HL-60 (cell line): ENCODE results near the gene IRF3.

ENCODE experiments used
- DNase-seq, 2 experiments: peaks; one replicate each; pipeline ENCODE4 v3.0.0-alpha.2; 2010 to 2020; ENCODE audit warnings: low read depth in 1 of 2, low spot score in 1 of 2
- H3K27ac ChIP-seq: fragments of 250-450 bp; sonication (Bioruptor Pico); replicated peaks from 2 replicates; pipeline ENCODE4 v1.5.1; 2020; ENCODE audit warnings: mild to moderate bottlenecking, moderate library complexity
- H3K27me3 ChIP-seq: fragments of 250-450 bp; sonication (Bioruptor Pico); 2 replicates; pipeline ENCODE4 v1.5.1; 2021; ENCODE audit warnings: mild to moderate bottlenecking, moderate library complexity; ENCODE audit not compliant: insufficient read depth, poor library complexity, severe bottlenecking
- H3K4me3 ChIP-seq: replicated peaks from 2 replicates; pipeline ENCODE4 v1.5.1; 2011; ENCODE audit warnings: mild to moderate bottlenecking, control low read depth, low read length; ENCODE audit not compliant: insufficient read depth
- GABPA ChIP-seq: IDR thresholded peaks from 2 replicates; pipeline ENCODE4 v1.6.1; 2012; ENCODE audit warnings: low read depth
- POLR2AphosphoS5 ChIP-seq: IDR thresholded peaks from 2 replicates; pipeline ENCODE4 v1.6.1; 2012; ENCODE audit warnings: low read depth
- SPI1 ChIP-seq: IDR thresholded peaks from 2 replicates; pipeline ENCODE4 v1.6.1; 2012; ENCODE audit warnings: low read depth, mild to moderate bottlenecking, borderline replicate concordance
- TF ChIP-seq, protein P1 (sequence below): IDR thresholded peaks from 2 replicates; pipeline ENCODE4 v1.6.1; 2012; ENCODE audit warnings: low read depth; ENCODE audit not compliant: insufficient replicate concordance
- TF ChIP-seq, protein P2 (sequence below): IDR thresholded peaks from one replicate; pipeline ENCODE4 v1.5.1; 2011; ENCODE audit warnings: low read length, control low read depth, inconsistent platforms; ENCODE audit not compliant: insufficient read depth

Gene IRF3

DNA sequence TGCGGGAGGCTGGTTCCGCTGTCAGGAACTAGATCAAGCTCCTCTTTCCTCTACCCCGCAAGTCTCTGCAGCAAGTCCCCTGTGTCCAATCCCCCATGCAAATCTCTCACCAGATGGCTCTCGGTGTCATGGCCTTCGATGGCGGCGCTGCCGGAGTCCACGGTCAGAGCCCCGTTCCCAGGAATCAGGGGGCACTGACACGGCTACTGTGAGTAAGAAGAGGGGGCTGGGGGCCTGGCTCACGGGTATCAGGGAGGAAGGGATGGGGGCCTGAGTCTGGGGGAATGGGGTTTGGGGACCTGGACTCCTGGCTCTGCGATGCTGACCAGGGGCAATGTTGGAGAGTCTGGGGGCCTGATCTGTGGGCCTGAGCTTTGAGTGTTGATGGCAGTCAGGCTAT lies 19.7 kb downstream of the IRF3 start:
- DNase-seq: no peak
- Histone ChIP-seq H3K27ac (no peak overlapping the region), H3K4me3 (no peak overlapping the region), H3K27me3 (no peaks in the 10 kb centered on the region)
- TF ChIP-seq, protein P1, sequence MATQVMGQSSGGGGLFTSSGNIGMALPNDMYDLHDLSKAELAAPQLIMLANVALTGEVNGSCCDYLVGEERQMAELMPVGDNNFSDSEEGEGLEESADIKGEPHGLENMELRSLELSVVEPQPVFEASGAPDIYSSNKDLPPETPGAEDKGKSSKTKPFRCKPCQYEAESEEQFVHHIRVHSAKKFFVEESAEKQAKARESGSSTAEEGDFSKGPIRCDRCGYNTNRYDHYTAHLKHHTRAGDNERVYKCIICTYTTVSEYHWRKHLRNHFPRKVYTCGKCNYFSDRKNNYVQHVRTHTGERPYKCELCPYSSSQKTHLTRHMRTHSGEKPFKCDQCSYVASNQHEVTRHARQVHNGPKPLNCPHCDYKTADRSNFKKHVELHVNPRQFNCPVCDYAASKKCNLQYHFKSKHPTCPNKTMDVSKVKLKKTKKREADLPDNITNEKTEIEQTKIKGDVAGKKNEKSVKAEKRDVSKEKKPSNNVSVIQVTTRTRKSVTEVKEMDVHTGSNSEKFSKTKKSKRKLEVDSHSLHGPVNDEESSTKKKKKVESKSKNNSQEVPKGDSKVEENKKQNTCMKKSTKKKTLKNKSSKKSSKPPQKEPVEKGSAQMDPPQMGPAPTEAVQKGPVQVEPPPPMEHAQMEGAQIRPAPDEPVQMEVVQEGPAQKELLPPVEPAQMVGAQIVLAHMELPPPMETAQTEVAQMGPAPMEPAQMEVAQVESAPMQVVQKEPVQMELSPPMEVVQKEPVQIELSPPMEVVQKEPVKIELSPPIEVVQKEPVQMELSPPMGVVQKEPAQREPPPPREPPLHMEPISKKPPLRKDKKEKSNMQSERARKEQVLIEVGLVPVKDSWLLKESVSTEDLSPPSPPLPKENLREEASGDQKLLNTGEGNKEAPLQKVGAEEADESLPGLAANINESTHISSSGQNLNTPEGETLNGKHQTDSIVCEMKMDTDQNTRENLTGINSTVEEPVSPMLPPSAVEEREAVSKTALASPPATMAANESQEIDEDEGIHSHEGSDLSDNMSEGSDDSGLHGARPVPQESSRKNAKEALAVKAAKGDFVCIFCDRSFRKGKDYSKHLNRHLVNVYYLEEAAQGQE: no peak
- TF ChIP-seq GABPA: no peak

DNA sequence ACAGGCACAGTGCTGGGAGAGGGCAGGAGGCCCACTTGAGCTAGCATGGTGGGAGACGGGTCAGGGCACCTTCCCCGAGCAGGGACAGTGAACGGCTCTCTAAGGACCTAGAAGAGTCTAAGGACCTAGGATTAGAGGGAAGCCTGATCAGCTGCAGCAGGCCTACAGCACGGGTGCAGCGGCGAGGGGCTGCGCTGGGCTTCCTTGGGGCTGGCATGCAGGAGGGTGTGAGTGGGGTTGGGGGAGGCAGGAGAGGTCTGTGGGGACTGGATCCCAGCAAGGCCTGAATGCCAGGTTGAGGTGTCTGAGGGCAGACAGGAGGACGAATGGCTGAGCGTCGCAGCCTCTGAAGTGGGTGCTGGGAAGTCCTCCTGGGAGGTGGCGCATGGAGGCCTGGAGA lies 20.1 kb downstream of the IRF3 start:
- no peak overlapping the region for H3K27ac ChIP-seq
- DNase-seq: no peak
- no peak overlapping the region for H3K4me3 ChIP-seq
- TF ChIP-seq, protein P1: no peak
- TF ChIP-seq SPI1 (no peak), GABPA (no peak), POLR2AphosphoS5 (no peak)
- TF ChIP-seq, protein P2, sequence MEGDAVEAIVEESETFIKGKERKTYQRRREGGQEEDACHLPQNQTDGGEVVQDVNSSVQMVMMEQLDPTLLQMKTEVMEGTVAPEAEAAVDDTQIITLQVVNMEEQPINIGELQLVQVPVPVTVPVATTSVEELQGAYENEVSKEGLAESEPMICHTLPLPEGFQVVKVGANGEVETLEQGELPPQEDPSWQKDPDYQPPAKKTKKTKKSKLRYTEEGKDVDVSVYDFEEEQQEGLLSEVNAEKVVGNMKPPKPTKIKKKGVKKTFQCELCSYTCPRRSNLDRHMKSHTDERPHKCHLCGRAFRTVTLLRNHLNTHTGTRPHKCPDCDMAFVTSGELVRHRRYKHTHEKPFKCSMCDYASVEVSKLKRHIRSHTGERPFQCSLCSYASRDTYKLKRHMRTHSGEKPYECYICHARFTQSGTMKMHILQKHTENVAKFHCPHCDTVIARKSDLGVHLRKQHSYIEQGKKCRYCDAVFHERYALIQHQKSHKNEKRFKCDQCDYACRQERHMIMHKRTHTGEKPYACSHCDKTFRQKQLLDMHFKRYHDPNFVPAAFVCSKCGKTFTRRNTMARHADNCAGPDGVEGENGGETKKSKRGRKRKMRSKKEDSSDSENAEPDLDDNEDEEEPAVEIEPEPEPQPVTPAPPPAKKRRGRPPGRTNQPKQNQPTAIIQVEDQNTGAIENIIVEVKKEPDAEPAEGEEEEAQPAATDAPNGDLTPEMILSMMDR: no peak
- H3K27me3 ChIP-seq: no peaks in the 10 kb centered on the region

DNA sequence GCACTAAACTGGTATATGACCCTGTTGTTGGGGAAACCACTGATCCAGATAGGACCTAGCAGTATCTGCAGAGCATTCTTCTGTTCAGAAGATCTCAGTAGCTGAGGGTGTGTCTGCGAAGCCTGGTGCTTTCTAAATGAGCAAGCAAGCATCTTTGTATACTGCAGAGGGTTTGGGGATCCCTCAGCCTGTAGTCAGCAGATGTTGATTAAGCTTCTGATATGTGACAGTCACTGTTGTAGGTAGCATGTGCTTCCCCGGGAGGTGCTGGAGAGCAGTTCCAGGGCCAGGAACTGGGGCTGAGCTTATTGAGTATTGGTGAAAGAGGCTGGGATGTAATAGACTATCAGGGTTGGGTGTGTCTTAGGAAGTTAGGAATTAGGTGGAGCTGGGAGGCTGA lies 22.2 kb downstream of the IRF3 start:
- peak overlapping the region; percentile 88; the same call in 1 of the 2 replicates for H3K27ac ChIP-seq
- TF ChIP-seq, protein P1: no peak
- TF ChIP-seq, protein P2: no peak
- no peak for TF ChIP-seq GABPA
- no peak for TF ChIP-seq POLR2AphosphoS5
- no peak for TF ChIP-seq SPI1
- H3K4me3 ChIP-seq: no peak overlapping the region

More for the DNA sequence above, 22.2 kb downstream of the IRF3 start:
- H3K27me3 ChIP-seq: no peaks in the 10 kb centered on the region
- no peak for DNase-seq
